GM12873 (cell line): ENCODE results near the gene CDK11B.

Experiments
- CTCF ChIP-seq: IDR thresholded peaks from 2 replicates; pipeline ENCODE4 v1.5.1; 2012; ENCODE audit warnings: low read depth, mild to moderate bottlenecking, moderate library complexity, low read length, control low read depth; ENCODE audit not compliant: insufficient read depth; ENCODE audit errors: missing control alignments

CDK11B gene

GRCh38 chr1:1622788-1623094 lies 36.1 kb downstream of the CDK11B start:
- no peak for TF ChIP-seq CTCF

- TF ChIP-seq CTCF: no peak
Measured at GRCh38 chr1:1622010-1622787, 36.6 kb downstream of the CDK11B start.

DNA sequence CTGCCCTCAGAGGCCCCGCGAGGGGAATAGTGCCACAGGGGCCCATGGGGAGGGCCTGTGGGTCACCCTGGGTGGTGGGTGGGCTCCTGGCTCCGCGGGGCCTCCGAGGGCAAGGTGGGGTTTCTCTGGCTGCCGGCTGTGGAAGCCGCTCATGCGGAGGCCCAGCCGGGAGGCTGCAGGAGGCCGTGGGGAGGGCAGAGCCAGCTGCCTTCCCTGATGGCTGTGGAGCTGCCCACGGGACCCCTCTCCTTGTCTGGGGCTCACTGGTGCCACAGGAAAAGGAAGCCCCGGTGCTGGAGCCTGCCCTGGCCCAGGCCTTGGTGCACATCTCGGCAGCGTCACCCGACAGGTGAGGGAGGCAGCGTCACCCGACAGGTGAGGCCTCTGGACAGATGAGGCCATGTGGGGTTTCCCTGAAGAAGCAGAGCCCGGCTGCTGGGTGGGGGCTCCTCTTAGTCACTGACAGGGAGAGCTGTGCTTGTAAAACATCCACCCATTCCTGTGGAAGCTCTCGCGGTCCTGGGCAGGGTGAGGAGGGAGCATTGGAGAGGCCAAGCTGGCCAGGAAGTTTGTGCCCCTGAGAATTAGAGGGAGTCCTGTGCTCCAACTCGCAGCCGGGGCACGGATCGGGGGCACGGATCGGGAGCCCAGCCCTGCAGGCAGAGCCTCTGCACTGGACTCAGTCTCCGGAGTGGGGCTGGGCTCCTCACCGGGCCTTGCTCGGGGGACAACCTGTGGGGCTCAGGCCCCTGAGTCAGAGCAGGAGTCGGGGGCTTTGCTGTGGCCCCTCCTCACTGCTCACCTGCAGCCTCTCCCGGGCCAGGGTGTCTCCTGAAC lies 37.4 kb downstream of the CDK11B start:
- TF ChIP-seq CTCF: no peak

DNA sequence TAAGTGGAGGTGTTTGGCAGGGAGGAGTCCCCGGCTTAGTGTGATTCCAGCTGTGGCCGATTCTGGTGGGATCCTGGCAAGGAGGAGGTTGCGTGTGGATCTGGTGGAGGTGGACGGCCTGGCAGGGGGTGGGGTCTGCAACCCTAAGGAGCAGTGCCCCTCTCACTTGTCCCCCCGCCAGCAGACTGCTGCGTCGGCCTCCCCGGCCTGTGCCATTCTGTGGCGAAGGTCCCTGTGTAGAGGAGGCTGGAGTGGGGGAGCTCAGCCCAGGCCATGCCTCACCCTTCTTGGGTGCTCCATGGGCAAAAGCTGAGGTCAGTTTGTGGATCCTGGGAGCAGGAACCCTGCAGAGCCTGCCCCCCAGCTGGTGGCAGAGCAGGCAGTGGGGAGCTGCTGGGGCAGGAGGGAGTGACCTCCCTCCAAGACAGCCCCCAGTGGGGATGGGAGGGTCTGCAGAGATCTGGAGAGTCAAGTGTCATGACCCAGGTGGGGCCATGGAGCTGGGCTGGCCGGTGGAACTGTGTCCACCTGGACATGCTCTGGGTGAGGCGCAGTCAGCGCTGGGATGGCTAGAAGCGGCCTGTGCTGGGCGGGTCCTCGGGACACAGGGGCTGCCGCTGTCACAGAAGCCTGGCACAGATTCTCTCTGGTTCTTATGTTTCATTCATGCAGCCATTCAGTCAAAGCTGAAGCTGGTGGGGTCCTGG lies 38.2 kb downstream of the CDK11B start:
- no peak for TF ChIP-seq CTCF

DNA sequence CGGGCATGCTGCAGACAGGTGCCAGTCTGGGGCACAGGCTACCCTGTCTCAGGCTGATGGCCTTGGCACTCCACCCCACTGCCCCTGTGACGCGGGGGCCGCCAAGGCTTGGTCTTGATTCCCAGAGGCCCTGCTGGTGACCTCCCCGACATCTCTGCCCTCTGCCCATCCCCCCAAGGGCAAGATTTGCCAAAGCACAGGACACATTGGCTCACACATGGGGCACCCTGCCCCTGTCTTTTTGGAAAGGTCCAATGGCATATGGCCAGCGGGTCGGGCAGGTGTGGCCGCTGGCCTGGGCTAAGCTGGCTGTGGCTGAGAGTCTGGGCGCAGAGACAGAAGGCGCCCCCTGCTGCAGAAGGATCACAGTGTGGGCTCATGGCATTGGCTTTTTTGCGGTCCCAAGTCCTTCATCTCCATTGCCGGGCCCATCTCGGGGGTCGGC lies 38.9 kb downstream of the CDK11B start:
- TF ChIP-seq CTCF: peak; percentile 46

GRCh38 chr1:1618396-1619068 lies 40.3 kb downstream of the CDK11B start:
- TF ChIP-seq CTCF: no peak
